SK-N-SH treated with all-trans-retinoic acid at 6 μM for 48 hours (cell line): ENCODE results near the gene MFNG.

Source experiments
- ATAC-seq: fragments of 200-7000 bp; cut with Tn5 transposase; 3 replicates; pipeline ENCODE4 v1.9.1; 2020; ENCODE audit warnings: mild to moderate bottlenecking, moderate library complexity
- ARNTL ChIP-seq: fragments of 450-650 bp; formaldehyde crosslinking; IDR thresholded peaks from 2 replicates; pipeline ENCODE4 v1.5.0; 2020; ENCODE audit warnings: low read depth, mild to moderate bottlenecking, moderate library complexity, borderline replicate concordance
- BACH2 ChIP-seq: fragments of 250-450 bp; sonication (Bioruptor Pico); IDR thresholded peaks from 2 replicates; pipeline ENCODE4 v1.9.0; 2021; ENCODE audit warnings: mild to moderate bottlenecking, borderline replicate concordance
- CREB5 ChIP-seq: fragments of 250-450 bp; sonication (Bioruptor Pico); IDR thresholded peaks from 2 replicates; pipeline ENCODE4 v1.5.1; 2020; ENCODE audit warnings: low read depth, mild to moderate bottlenecking, moderate library complexity
- CSDC2 ChIP-seq: fragments of 250-450 bp; sonication (Bioruptor Pico); IDR thresholded peaks from 2 replicates; pipeline ENCODE4 v1.5.0; 2020; ENCODE audit warnings: mild to moderate bottlenecking, moderate library complexity
- CSRNP3 ChIP-seq: fragments of 250-450 bp; sonication (Bioruptor Pico); IDR thresholded peaks from 2 replicates; pipeline ENCODE4 v1.5.1; 2021; ENCODE audit warnings: mild to moderate bottlenecking, moderate library complexity
- ESRRG ChIP-seq: fragments of 250-450 bp; sonication (Bioruptor Pico); IDR thresholded peaks from 2 replicates; pipeline ENCODE4 v1.6.1; 2021; ENCODE audit warnings: mild to moderate bottlenecking
- ISL1 ChIP-seq: fragments of 250-450 bp; sonication (Bioruptor Pico); IDR thresholded peaks from 2 replicates; pipeline ENCODE4 v2.1.2; 2022; ENCODE audit warnings: mild to moderate bottlenecking, moderate library complexity
- PATZ1 ChIP-seq: fragments of 250-450 bp; sonication (Bioruptor Pico); IDR thresholded peaks from 2 replicates; pipeline ENCODE4 v1.8.0; 2020; ENCODE audit warnings: mild to moderate bottlenecking, moderate library complexity, borderline replicate concordance
- PPARA ChIP-seq: fragments of 250-450 bp; sonication (Bioruptor Pico); IDR thresholded peaks from 2 replicates; pipeline ENCODE4 v1.5.0; 2020; ENCODE audit warnings: mild to moderate bottlenecking, borderline replicate concordance
- RARB ChIP-seq: fragments of 250-450 bp; sonication (Bioruptor Pico); IDR thresholded peaks from 2 replicates; pipeline ENCODE4 v1.8.0; 2021; ENCODE audit warnings: mild to moderate bottlenecking, moderate library complexity
- SNAI2 ChIP-seq: fragments of 250-450 bp; sonication (Bioruptor Pico); IDR thresholded peaks from 2 replicates; pipeline ENCODE4 v1.5.0; 2020; ENCODE audit warnings: mild to moderate bottlenecking, moderate library complexity
- TCF4 ChIP-seq: fragments of 250-450 bp; sonication (Bioruptor Pico); IDR thresholded peaks from 2 replicates; pipeline ENCODE4 v1.8.0; 2021; ENCODE audit warnings: mild to moderate bottlenecking, moderate library complexity, borderline replicate concordance
- TSHZ2 ChIP-seq: fragments of 250-450 bp; sonication (Bioruptor Pico); IDR thresholded peaks from 2 replicates; pipeline ENCODE4 v1.5.0; 2020; ENCODE audit warnings: mild to moderate bottlenecking, moderate library complexity
- ZC3H10 ChIP-seq: fragments of 250-450 bp; sonication (Bioruptor Pico); IDR thresholded peaks from 2 replicates; pipeline ENCODE4 v1.5.1; 2021; ENCODE audit warnings: mild to moderate bottlenecking, moderate library complexity
- ZNF565 ChIP-seq: fragments of 450-650 bp; formaldehyde crosslinking; conservative IDR thresholded peaks from 2 replicates; pipeline ENCODE4 v1.5.0; 2020; ENCODE audit warnings: low read depth, mild to moderate bottlenecking, moderate library complexity
- ZNF70 ChIP-seq: fragments of 450-650 bp; formaldehyde crosslinking; IDR thresholded peaks from 2 replicates; pipeline ENCODE4 v1.5.0; 2020; ENCODE audit warnings: mild to moderate bottlenecking, moderate library complexity
- ZNF8 ChIP-seq: fragments of 450-650 bp; formaldehyde crosslinking; IDR thresholded peaks from 2 replicates; pipeline ENCODE4 v1.5.0; 2020; ENCODE audit warnings: mild to moderate bottlenecking, moderate library complexity

The MFNG gene

GRCh38 chr22:37519268-37520195 lies 33.3 kb upstream of the MFNG start, which contains the start of gene CARD10:
CARD10 (minus strand) TSS chr22:37519415; CDS start chr22:37519200, 215 bp downstream.
- peak; percentile 74 for ATAC-seq
- TF ChIP-seq PATZ1 (CRISPR knock-in tag) (no peak), PPARA (CRISPR knock-in tag) (no peak), CREB5 (CRISPR knock-in tag) (no peak), BACH2 (CRISPR knock-in tag) (no peak), ZNF8 (CRISPR knock-in tag) (no peak), TSHZ2 (CRISPR knock-in tag) (no peak), TCF4 (CRISPR knock-in tag) (no peak)

GRCh38 chr22:37518509-37519267 lies 32.5 kb upstream of the MFNG start:
- TF ChIP-seq ZNF70 (CRISPR knock-in tag): no peak
- no peak for TF ChIP-seq CSDC2 (CRISPR knock-in tag)
- no peak for TF ChIP-seq RARB (CRISPR knock-in tag)
- no peak for TF ChIP-seq ARNTL (CRISPR knock-in tag)
- peak; percentile 72 for ATAC-seq

GRCh38 chr22:37517826-37518450 lies 31.8 kb upstream of the MFNG start:
- TF ChIP-seq PPARA (CRISPR knock-in tag): no peak
- ATAC-seq: peak; percentile 7; the same call in 1 of the 3 replicates

GRCh38 chr22:37516456-37516855 lies 30.3 kb upstream of the MFNG start:
- no peak for TF ChIP-seq TSHZ2 (CRISPR knock-in tag)
- TF ChIP-seq ZNF8 (CRISPR knock-in tag): no peak
- no peak for TF ChIP-seq ZC3H10 (CRISPR knock-in tag)
- TF ChIP-seq ZNF70 (CRISPR knock-in tag): no peak
- no peak for TF ChIP-seq CSRNP3 (CRISPR knock-in tag)
- TF ChIP-seq SNAI2: no peak
- TF ChIP-seq ESRRG (CRISPR knock-in tag): no peak
- no peak for TF ChIP-seq CSDC2 (CRISPR knock-in tag)
- no peak for TF ChIP-seq ARNTL (CRISPR knock-in tag)
- no peak for TF ChIP-seq TCF4 (CRISPR knock-in tag)
- no peak for TF ChIP-seq ISL1 (CRISPR knock-in tag)
- no peak for TF ChIP-seq BACH2 (CRISPR knock-in tag)
- no peak for TF ChIP-seq CREB5 (CRISPR knock-in tag)
- TF ChIP-seq ZNF565 (CRISPR knock-in tag): no peak
- TF ChIP-seq RARB (CRISPR knock-in tag): no peak
- no peak for ATAC-seq
